HCT116 (cell line): ENCODE data around the gene MPC1. TPM values are rescaled to one million over a fixed set of nuclear protein-coding genes. Genes with fewer than 3 reads are reported as not detected.

Experiments used
- ATAC-seq: fragments of 200-7000 bp; cut with Tn5 transposase; 2 replicates; pipeline ENCODE4 v1.9.1; 2020; ENCODE audit warnings: mild to moderate bottlenecking, moderate library complexity
- BruUV-seq: library from RNA; stranded (reverse); fragments of 400-500 nt; replicated peaks from 2 replicates; lab custom pipeline; 2021; lab: Mats Ljungman, UMichigan
- CTCF ChIA-PET: fragments of 300-600 bp; sonication (Branson Sonifier 250); formaldehyde crosslinking; loops from one replicate; lab custom pipeline; 2021; ENCODE audit warnings: antibody characterized with exemption; lab: Charles Lee
- POLR2A ChIA-PET: fragments of 300-600, 350-600 bp; sonication (Branson Sonifier 250); formaldehyde crosslinking; loops from one replicate; lab custom pipeline; 2021; ENCODE audit warnings: antibody characterized with exemption; lab: Charles Lee
- RAD21 ChIA-PET, 2 experiments: fragments of 300-600 bp; sonication (Branson Sonifier 250); formaldehyde crosslinking; loops; one replicate each; lab custom pipeline; 2023; ENCODE audit warnings: low total read pairs in 2 of 2; ENCODE audit not compliant: uncharacterized antibody in 2 of 2, unreplicated experiment in 2 of 2, low non-redundant PET in 1 of 2; lab: Charles Lee
- DNase-seq: peaks from one replicate; pipeline ENCODE4 v3.0.0-alpha.2; 2010; ENCODE audit warnings: low read depth, low spot score
- H2AFZ ChIP-seq: fragments of 200-600 bp; shearing (Covaris generic), sonication (generic); 2 replicates; pipeline ENCODE4 v1.6.1; 2017; ENCODE audit warnings: low read depth, mixed run types, mixed read lengths, antibody characterized with exemption, low read length; ENCODE audit not compliant: poor library complexity, severe bottlenecking
- H3K27ac ChIP-seq: 2 replicates; pipeline ENCODE4 v1.5.1; 2012; ENCODE audit warnings: low read depth, low read length
- H3K27me3 ChIP-seq: fragments of 200-600 bp; sonication (generic); 2 replicates; pipeline ENCODE4 v1.6.1; 2016; ENCODE audit warnings: mixed run types, low read length, mixed read lengths; ENCODE audit not compliant: insufficient read depth
- H3K36me3 ChIP-seq, 2 experiments: fragments of 200-500 bp in 1 of 2; fragments of 200-600 bp in 1 of 2; sonication (Bioruptor generic) in 1 of 2; sonication (generic) in 1 of 2; 2 replicates each; pipeline versions ENCODE4 v1.5.1 to v1.6.1; 2014 to 2016; ENCODE audit warnings: low read length in 2 of 2, inconsistent platforms in 1 of 2, mixed read lengths in 1 of 2, mixed run types in 1 of 2; ENCODE audit not compliant: insufficient read depth in 2 of 2, control insufficient read depth in 1 of 2
- H3K4me1 ChIP-seq, 2 experiments: fragments of 200-600 bp in 1 of 2; sonication (generic) in 1 of 2; 2 replicates each; pipeline versions ENCODE4 v1.5.1 to v1.6.1; 2012 to 2017; ENCODE audit warnings: low read length in 2 of 2, inconsistent platforms in 1 of 2, mild to moderate bottlenecking in 1 of 2, mixed read lengths in 1 of 2, mixed run types in 1 of 2, moderate library complexity in 1 of 2; ENCODE audit not compliant: insufficient read depth in 2 of 2, control insufficient read depth in 1 of 2
- H3K4me2 ChIP-seq: fragments of 200-600 bp; sonication (generic); 2 replicates; pipeline ENCODE4 v1.6.1; 2017; ENCODE audit warnings: mixed run types, low read length, mixed read lengths
- H3K4me3 ChIP-seq, 2 experiments: fragments of 200-600 bp in 1 of 2; sonication (generic) in 1 of 2; replicated peaks in 1 of 2; 2 replicates each; pipeline ENCODE4 v1.5.1; 2011 to 2016; ENCODE audit warnings: low read length in 2 of 2, control low read depth in 1 of 2, low read depth in 1 of 2, mild to moderate bottlenecking in 1 of 2, mixed read lengths in 1 of 2, mixed run types in 1 of 2
- H3K79me2 ChIP-seq: fragments of 200-600 bp; sonication (generic); 2 replicates; pipeline ENCODE4 v1.6.1; 2017; ENCODE audit warnings: mild to moderate bottlenecking, mixed run types, low read length, moderate library complexity, mixed read lengths; ENCODE audit not compliant: insufficient read depth
- H3K9ac ChIP-seq: fragments of 200-600 bp; sonication (generic); 2 replicates; pipeline ENCODE4 v1.6.1; 2016; ENCODE audit warnings: low read length, mixed read lengths
- H3K9me2 ChIP-seq: fragments of 200-600 bp; sonication (generic), shearing (Covaris generic); 2 replicates; pipeline ENCODE4 v1.6.1; 2017; ENCODE audit warnings: mixed run types, mild to moderate bottlenecking, moderate library complexity; ENCODE audit not compliant: insufficient read depth
- H3K9me3 ChIP-seq, 2 experiments: fragments of 200-500 bp in 1 of 2; fragments of 200-600 bp in 1 of 2; sonication (Bioruptor generic) in 1 of 2; sonication (generic) in 1 of 2; 2 replicates each; pipeline ENCODE4 v1.6.1; 2014 to 2017; ENCODE audit warnings: low read length in 2 of 2, mixed read lengths in 2 of 2, inconsistent platforms in 1 of 2, low read depth in 1 of 2, mild to moderate bottlenecking in 1 of 2, mixed run types in 1 of 2, moderate library complexity in 1 of 2; ENCODE audit not compliant: control insufficient read depth in 1 of 2, insufficient read depth in 1 of 2
- H4K20me1 ChIP-seq: fragments of 200-600 bp; sonication (generic), shearing (Covaris generic); 2 replicates; pipeline ENCODE4 v1.6.1; 2017; ENCODE audit warnings: mixed run types, mild to moderate bottlenecking, moderate library complexity; ENCODE audit not compliant: insufficient read depth
- CEBPB ChIP-seq: IDR thresholded peaks from 2 replicates; pipeline ENCODE4 v1.6.1; 2012; ENCODE audit warnings: low read depth
- ELF1 ChIP-seq: IDR thresholded peaks from 2 replicates; pipeline ENCODE4 v1.6.1; 2012; ENCODE audit warnings: low read depth, borderline replicate concordance
- FOSL1 ChIP-seq: IDR thresholded peaks from 2 replicates; pipeline ENCODE4 v1.6.1; 2012; ENCODE audit warnings: low read depth
- JUND ChIP-seq: IDR thresholded peaks from 2 replicates; pipeline ENCODE4 v1.6.1; 2012
- MAX ChIP-seq: IDR thresholded peaks from 2 replicates; pipeline ENCODE4 v1.6.1; 2012
- POLR2A ChIP-seq: IDR thresholded peaks from 2 replicates; pipeline ENCODE4 v1.7.0; 2011; ENCODE audit warnings: borderline replicate concordance; ENCODE audit not compliant: insufficient read depth, insufficient read length; ENCODE audit errors: extremely low read depth
- POLR2AphosphoS5 ChIP-seq: IDR thresholded peaks from 2 replicates; pipeline ENCODE4 v1.6.1; 2011; ENCODE audit warnings: mild to moderate bottlenecking, low read depth, low read length, moderate library complexity
- SRF ChIP-seq: IDR thresholded peaks from 2 replicates; pipeline ENCODE4 v1.6.1; 2012; ENCODE audit warnings: low read depth
- TCF7L2 ChIP-seq: IDR thresholded peaks from 2 replicates; pipeline ENCODE4 v1.7.0; 2011; ENCODE audit warnings: borderline replicate concordance, inconsistent platforms; ENCODE audit not compliant: insufficient read depth, insufficient read length; ENCODE audit errors: extremely low read depth
- ZNF274 ChIP-seq: fragments of 200-500 bp; sonication (Bioruptor generic); IDR thresholded peaks from 2 replicates; pipeline ENCODE4 v1.6.1; 2014; ENCODE audit warnings: mild to moderate bottlenecking, low read depth, low read length, inconsistent platforms
- intact Hi-C: fragments of 100-400 bp; cut with micrococcal nuclease; formaldehyde crosslinking; loops from 2 replicates; pipeline ENCODE4 v1.10.0; 2022
- total RNA-seq: library from RNA; stranded (reverse); gene quantifications from one replicate; pipeline ENCODE4 v1.2.1, GENCODE V29; 2021; ENCODE audit not compliant: unreplicated experiment
- TF ChIP-seq, protein P1 (sequence below): IDR thresholded peaks from 2 replicates; pipeline ENCODE4 v1.6.1; 2012

Gene MPC1
- total RNA-seq, 1 experiment from 2014 or later, result 15.9 TPM

DNA sequence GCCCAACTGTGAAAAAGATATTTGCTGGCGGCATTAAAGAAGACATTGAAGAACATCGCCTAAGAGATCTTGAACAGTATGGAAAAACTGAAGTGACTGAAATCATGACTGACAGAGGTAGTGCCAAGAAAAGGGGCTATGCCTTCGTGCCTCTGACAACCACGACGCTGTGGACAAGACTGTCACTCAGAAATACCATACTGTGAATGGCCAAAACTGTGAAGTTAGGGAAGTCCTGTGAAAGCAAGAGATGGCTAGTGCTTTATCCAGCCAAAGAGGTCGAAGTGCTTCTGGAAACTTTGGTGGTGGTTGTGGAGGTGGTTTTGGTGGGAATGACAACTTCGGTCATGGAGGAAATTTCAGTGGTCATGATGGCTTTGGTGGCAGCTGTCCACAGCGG, 47.9 kb downstream of the MPC1 start:
- Histone ChIP-seq H3K27ac (no peak overlapping the region), H3K9me3 (no peaks in the 10 kb centered on the region), H3K27me3 (no peaks in the 10 kb centered on the region), H3K9me2 (no peaks in the 10 kb centered on the region), H3K79me2 (peaks cover 100% of the 10 kb centered on the region), H2AFZ (no peak overlapping the region), H3K9ac (no peak overlapping the region), H3K4me3 (no peak overlapping the region), H3K4me2 (no peak overlapping the region), H3K4me1 (peaks cover 0 to 7% of the 10 kb centered on the region in 2 experiments; a peak in 1 of 4 replicates)
- BruUV-seq, result no TSS peak
- CTCF ChIA-PET, result no interaction called here
- intact Hi-C loops, result no loop called here
- RAD21 ChIA-PET, result no interaction called here
- no peak for ATAC-seq
- TF ChIP-seq POLR2A, result no peak
- TF ChIP-seq, protein P1, sequence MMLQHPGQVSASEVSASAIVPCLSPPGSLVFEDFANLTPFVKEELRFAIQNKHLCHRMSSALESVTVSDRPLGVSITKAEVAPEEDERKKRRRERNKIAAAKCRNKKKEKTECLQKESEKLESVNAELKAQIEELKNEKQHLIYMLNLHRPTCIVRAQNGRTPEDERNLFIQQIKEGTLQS, result no peak
- TF ChIP-seq SRF, result no peak
- TF ChIP-seq POLR2AphosphoS5, result no peak
- TF ChIP-seq CEBPB, result no peak
- TF ChIP-seq MAX, result no peak
- no peak for TF ChIP-seq TCF7L2
- TF ChIP-seq ELF1, result no peak
- TF ChIP-seq FOSL1, result no peak
- TF ChIP-seq JUND, result no peak
- TF ChIP-seq ZNF274, result no peak
- TF ChIP-seq, all 23 proteins: peak for 0
- no peak for DNase-seq
- Histone ChIP-seq H4K20me1 (peaks cover 15% of the 10 kb centered on the region), H3K36me3 (peaks cover 7 to 20% of the 10 kb centered on the region in 2 experiments)
- POLR2A ChIA-PET, result no interaction called here
